GM12864 (cell line): Measurements from ENCODE around the gene WDR91.
A peak's percentile ranks its signal among the peaks of the same experiment; 100 is the strongest.

Experiments used
- DNase-seq: peaks from one replicate; pipeline ENCODE4 v3.0.0-alpha.2; 2011; ENCODE audit warnings: low read depth
- H3K4me3 ChIP-seq: 2 replicates; pipeline ENCODE4 v1.5.1; 2011; ENCODE audit warnings: mild to moderate bottlenecking, low read depth, low read length, control low read depth
- TF ChIP-seq, protein P1 (sequence below): IDR thresholded peaks from 2 replicates; pipeline ENCODE4 v1.5.1; 2011; ENCODE audit warnings: low read depth, mild to moderate bottlenecking, moderate library complexity, low read length, control low read depth, inconsistent platforms; ENCODE audit errors: missing control alignments

Gene WDR91

DNA sequence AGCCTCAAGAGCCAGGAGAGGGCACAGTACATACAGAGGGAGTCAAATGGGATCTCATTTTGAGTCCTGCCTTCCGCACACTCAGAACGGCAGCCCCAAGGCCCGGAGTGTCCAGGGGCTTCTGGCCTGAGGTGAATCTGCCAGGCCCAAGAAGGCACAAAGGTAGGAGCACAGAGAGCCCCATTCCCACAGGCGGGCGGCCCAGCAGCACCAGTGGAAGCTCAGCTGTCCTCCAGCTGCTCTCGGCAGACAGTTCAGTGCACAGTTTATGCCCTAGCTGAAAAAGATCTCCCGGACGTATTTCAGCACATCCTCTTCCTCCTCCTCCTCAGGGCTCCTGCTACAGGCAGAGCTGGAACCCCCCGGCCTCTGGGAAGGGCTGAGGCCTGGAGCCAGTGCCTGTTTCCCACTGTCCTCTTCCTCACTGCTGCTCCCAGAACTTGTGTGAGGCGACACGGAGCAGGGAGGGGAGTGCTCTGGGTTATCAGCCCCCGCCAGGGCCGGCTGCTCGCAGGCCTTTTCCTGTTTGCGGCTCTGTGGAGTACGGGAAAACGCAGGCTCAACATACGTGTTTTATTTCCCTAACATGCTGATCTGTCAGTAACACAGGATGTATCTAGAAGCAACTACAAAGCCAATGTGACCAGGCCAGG is 44.9 kb downstream of the WDR91 start:
- H3K4me3 ChIP-seq, result no peak overlapping the region
- TF ChIP-seq, protein P1, sequence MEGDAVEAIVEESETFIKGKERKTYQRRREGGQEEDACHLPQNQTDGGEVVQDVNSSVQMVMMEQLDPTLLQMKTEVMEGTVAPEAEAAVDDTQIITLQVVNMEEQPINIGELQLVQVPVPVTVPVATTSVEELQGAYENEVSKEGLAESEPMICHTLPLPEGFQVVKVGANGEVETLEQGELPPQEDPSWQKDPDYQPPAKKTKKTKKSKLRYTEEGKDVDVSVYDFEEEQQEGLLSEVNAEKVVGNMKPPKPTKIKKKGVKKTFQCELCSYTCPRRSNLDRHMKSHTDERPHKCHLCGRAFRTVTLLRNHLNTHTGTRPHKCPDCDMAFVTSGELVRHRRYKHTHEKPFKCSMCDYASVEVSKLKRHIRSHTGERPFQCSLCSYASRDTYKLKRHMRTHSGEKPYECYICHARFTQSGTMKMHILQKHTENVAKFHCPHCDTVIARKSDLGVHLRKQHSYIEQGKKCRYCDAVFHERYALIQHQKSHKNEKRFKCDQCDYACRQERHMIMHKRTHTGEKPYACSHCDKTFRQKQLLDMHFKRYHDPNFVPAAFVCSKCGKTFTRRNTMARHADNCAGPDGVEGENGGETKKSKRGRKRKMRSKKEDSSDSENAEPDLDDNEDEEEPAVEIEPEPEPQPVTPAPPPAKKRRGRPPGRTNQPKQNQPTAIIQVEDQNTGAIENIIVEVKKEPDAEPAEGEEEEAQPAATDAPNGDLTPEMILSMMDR, result no peak
- no peak for DNase-seq

DNA sequence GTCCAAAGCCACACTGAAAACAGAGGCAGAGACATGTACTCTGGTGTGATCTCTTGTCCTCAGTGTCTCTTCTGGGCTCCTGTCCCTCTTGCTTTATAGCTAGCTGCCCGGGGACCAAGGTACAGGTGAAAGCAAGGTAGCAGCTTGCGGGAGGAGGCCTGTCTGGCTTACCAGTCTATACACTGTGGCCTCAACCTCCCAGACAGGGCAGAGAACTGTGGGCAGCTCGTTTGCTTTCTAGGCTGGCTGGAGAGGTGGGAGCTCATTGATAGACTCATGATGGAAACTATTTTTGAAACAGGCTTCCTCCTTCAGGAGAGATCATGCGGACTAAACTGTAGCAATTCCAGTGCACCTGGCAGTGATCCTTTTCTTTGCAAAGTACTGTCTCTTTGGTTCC is 45.5 kb downstream of the WDR91 start:
- H3K4me3 ChIP-seq, result no peak overlapping the region
- DNase-seq, result no peak
- TF ChIP-seq, protein P1, result no peak

DNA sequence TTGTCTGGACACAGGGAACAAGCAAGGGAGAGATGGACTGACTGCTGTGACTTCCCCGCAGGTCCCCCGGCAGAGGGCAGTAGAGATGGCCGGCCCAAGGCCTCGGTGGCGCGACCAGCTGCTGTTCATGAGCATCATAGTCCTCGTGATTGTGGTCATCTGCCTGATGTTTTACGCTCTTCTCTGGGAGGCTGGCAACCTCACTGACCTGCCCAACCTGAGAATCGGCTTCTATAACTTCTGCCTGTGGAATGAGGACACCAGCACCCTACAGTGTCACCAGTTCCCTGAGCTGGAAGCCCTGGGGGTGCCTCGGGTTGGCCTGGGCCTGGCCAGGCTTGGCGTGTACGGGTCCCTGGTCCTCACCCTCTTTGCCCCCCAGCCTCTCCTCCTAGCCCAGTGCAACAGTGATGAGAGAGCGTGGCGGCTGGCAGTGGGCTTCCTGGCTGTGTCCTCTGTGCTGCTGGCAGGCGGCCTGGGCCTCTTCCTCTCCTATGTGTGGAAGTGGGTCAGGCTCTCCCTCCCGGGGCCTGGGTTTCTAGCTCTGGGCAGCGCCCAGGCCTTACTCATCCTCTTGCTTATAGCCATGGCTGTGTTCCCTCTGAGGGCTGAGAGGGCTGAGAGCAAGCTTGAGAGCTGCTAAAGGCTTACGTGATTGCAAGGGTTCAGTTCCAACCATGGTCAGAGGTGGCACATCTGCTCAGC is 46.8 kb downstream of the WDR91 start:
- H3K4me3 ChIP-seq, result no peak overlapping the region
- TF ChIP-seq, protein P1, result no peak
- no peak for DNase-seq

DNA sequence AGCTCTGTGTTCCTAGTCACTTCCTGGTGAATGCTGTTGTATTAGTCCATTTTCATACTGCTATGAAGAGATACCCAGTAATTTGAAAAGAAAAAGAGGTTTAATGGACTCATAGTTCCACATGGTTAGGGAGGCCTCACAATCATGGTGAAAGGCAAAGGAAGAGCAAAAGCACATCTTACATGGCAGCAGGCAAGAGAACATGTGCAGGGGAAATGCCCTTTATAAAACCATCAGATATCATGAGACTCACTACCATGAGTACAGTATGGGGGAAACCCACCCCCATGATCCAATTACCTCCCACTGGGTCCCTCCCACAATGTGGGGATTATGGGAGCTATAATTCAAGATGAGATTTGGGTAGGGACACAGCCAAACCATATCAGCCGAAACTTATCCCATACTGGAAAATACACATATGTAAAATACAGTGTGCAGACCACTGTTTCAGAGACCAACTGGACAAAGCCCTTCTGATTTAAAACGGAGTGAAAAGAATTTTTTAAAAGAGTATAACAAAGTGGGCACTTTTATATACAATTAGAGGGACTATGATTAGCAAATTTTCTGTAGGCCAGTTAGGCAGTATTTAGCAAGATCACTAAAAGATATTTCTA is 48.8 kb downstream of the WDR91 start:
- TF ChIP-seq, protein P1, result no peak

DNA sequence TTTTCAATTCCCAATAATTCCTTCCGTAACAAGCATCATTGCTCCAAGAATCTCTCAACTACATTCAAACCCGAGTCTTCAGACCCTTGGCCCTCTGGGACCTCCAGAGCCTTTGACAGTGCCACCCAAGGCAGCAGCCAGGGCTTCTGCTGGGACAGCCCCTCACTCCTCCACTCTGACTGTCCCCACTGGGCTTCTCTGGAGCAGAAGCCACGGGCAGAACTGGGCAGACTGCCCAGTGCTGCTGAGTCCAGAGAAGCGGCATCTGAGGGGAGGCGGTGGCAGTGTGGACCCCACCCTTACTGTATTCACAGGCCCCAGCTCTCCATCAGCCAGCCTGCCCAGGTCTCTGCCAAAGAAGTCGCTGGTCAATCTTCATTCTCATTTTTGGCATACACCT is 49.7 kb downstream of the WDR91 start:
- no peak overlapping the region for H3K4me3 ChIP-seq
- TF ChIP-seq, protein P1, result no peak
- DNase-seq, result no peak

More for the DNA sequence above, 48.8 kb downstream of the WDR91 start:
- DNase-seq, result no peak
- H3K4me3 ChIP-seq, result no peak overlapping the region

DNA sequence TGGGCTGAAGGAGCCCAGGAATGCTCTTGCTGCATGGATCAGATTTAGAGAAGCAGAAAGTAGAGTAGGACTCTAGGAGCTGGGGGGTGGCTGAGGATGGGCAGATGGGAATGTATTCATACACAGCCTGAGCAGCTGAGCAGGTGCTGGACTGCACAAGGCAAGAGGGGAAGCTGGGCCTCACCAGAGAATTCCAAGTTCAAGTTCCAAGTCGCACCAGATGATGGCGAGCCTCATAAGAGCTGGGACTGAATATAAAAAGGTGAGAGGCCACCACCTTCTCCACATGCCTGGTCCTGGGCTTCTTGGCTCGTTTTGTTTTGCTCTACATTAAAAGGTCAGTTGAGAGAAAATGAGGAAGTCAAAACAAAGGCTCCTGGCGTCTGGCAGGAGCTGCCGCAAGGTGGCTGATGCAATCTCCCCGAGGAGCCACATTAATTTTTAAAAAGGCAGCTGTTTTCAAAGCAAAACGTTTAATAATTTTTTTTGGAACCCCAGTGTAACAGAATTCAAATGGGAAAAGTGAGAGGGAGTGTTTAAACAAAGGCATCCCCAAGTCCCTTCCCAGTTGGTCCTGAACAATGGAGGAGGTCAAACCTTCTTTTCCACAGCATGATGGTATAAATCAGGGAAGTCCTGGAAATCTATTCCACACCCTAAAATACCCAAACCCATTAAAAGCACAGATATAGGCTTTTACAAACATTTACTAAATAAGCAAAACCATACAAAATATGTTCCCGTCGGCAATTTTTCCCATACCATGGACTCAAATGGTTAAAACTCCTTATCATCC is 50.3 kb downstream of the WDR91 start:
- TF ChIP-seq, protein P1, result peak; percentile 31
- no peak overlapping the region for H3K4me3 ChIP-seq
- no peak for DNase-seq
